OCI-LY7 (cell line): Measurements from ENCODE around the gene FST. TPM values are rescaled to one million over a fixed set of nuclear protein-coding genes. Genes with fewer than 3 reads are reported as not detected.

Experiments used
- BruUV-seq: library from RNA; stranded (reverse); fragments of 400-500 nt; replicated peaks from 2 replicates; lab custom pipeline; 2021; lab: Mats Ljungman, UMichigan
- CTCF ChIA-PET: fragments of 300-600 bp; sonication (Branson Sonifier 250); formaldehyde crosslinking; loops from one replicate; lab custom pipeline; 2022; ENCODE audit warnings: antibody characterized with exemption; ENCODE audit not compliant: unreplicated experiment; lab: Charles Lee
- POLR2A ChIA-PET: fragments of 300-600 bp; sonication (Branson Sonifier 250); formaldehyde crosslinking; loops from one replicate; lab custom pipeline; 2022; ENCODE audit warnings: antibody characterized with exemption; lab: Charles Lee
- DNase-seq: peaks from one replicate; pipeline ENCODE4 v3.0.0-alpha.2; 2015; ENCODE audit warnings: low spot score
- H2AFZ ChIP-seq: fragments of 200-600 bp; sonication (generic), shearing (Covaris generic); 2 replicates; pipeline ENCODE4 v1.6.1; 2014; ENCODE audit warnings: mild to moderate bottlenecking, antibody characterized with exemption, low read length, moderate library complexity
- H3K27ac ChIP-seq: fragments of 200-600 bp; sonication (generic); 2 replicates; pipeline ENCODE4 v1.5.1; 2014; ENCODE audit warnings: mixed run types, low read depth, mild to moderate bottlenecking, moderate library complexity, low read length, inconsistent platforms; ENCODE audit not compliant: poor library complexity, severe bottlenecking
- H3K36me3 ChIP-seq: fragments of 200-600 bp; sonication (generic); 2 replicates; pipeline ENCODE4 v1.6.1; 2014; ENCODE audit warnings: mild to moderate bottlenecking, antibody characterized with exemption, low read length, moderate library complexity, mixed read lengths; ENCODE audit not compliant: insufficient read depth
- H3K4me1 ChIP-seq: fragments of 200-600 bp; sonication (generic); 2 replicates; pipeline ENCODE4 v1.5.1; 2014; ENCODE audit warnings: mild to moderate bottlenecking, low read length; ENCODE audit not compliant: insufficient read depth, poor library complexity, severe bottlenecking
- H3K4me2 ChIP-seq: fragments of 200-600 bp; sonication (generic); 2 replicates; pipeline ENCODE4 v1.6.1; 2014; ENCODE audit warnings: mild to moderate bottlenecking, low read length
- H3K4me3 ChIP-seq: fragments of 200-600 bp; sonication (generic); 2 replicates; pipeline ENCODE4 v1.5.1; 2014; ENCODE audit warnings: mild to moderate bottlenecking, low read depth, low read length; ENCODE audit not compliant: poor library complexity, severe bottlenecking
- H3K79me2 ChIP-seq: fragments of 200-600 bp; sonication (generic); 2 replicates; pipeline ENCODE4 v1.6.1; 2016; ENCODE audit warnings: low read depth, mild to moderate bottlenecking, low read length, moderate library complexity, mixed read lengths; ENCODE audit not compliant: insufficient read depth
- H3K9me2 ChIP-seq: fragments of 200-600 bp; sonication (generic); 2 replicates; pipeline ENCODE4 v1.6.1; 2016; ENCODE audit warnings: mild to moderate bottlenecking, low read length, mixed read lengths; ENCODE audit not compliant: insufficient read depth
- H3K9me3 ChIP-seq: fragments of 200-600 bp; sonication (generic); 2 replicates; pipeline ENCODE4 v1.6.1; 2014; ENCODE audit warnings: mild to moderate bottlenecking, mixed run types, low read length, mixed read lengths
- H4K20me1 ChIP-seq: fragments of 200-600 bp; sonication (generic); 2 replicates; pipeline ENCODE4 v1.6.1; 2014; ENCODE audit warnings: mild to moderate bottlenecking, antibody characterized with exemption, low read length, moderate library complexity, mixed read lengths; ENCODE audit not compliant: insufficient read depth
- EZH2phosphoT487 ChIP-seq: fragments of 200-600 bp; sonication (generic); IDR thresholded peaks from 2 replicates; pipeline ENCODE4 v1.6.1; 2018; ENCODE audit warnings: low read depth, borderline replicate concordance, mild to moderate bottlenecking, mixed run types, antibody characterized with exemption, low read length, moderate library complexity, mixed read lengths
- intact Hi-C: fragments of 100-400 bp; cut with micrococcal nuclease; formaldehyde crosslinking; loops from one replicate; pipeline ENCODE4 v1.10.0; 2022; ENCODE audit not compliant: unreplicated experiment
- total RNA-seq, 2 experiments: library from RNA; depleted of rRNA in 1 of 2; stranded (reverse); fragments of >200 nt in 1 of 2; shearing (Covaris generic) in 1 of 2; gene quantifications; 2 replicates each; pipeline ENCODE4 v1.2.3, GENCODE V29; 2014 to 2022
- TF ChIP-seq, protein P1 (sequence below): fragments of 200-600 bp; sonication (generic); conservative IDR thresholded peaks from 2 replicates; pipeline ENCODE4 v1.5.1; 2014; ENCODE audit warnings: mild to moderate bottlenecking, antibody characterized with exemption, low read length, moderate library complexity, mixed read lengths

FST gene
- total RNA-seq, 2 experiments from 2014 or later: not detected

DNA sequence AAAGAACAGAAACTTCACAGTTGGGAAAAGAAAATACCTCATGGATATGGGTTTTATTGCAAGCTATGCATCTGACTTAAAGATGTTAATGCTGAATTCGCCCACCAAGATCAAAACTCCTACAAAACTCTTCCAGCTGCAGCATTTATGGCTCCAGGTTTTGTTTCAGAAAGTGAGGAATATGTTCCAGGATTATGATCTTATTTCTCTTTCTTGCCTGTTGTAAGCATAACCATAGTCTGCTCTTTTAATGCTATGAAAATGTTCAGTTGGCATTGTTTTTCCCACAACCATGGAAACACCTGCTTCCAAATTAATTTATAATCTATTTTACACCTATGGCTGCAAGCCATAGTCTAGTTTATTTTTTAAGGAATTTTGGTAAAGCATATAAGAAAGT, 34.9 kb upstream of the FST start:
- ChIA-PET POLR2A (no interaction called here), CTCF (no interaction called here)
- no peaks in the 10 kb centered on the region for H4K20me1 ChIP-seq
- intact Hi-C loops: no loop called here
- no peaks in the 10 kb centered on the region for H3K9me3 ChIP-seq
- H3K36me3 ChIP-seq: no peaks in the 10 kb centered on the region
- DNase-seq: no peak
- H3K9me2 ChIP-seq: no peaks in the 10 kb centered on the region
- no peaks in the 10 kb centered on the region for H3K4me1 ChIP-seq
- no peak overlapping the region for H2AFZ ChIP-seq
- TF ChIP-seq EZH2phosphoT487: no peak
- TF ChIP-seq, protein P1, sequence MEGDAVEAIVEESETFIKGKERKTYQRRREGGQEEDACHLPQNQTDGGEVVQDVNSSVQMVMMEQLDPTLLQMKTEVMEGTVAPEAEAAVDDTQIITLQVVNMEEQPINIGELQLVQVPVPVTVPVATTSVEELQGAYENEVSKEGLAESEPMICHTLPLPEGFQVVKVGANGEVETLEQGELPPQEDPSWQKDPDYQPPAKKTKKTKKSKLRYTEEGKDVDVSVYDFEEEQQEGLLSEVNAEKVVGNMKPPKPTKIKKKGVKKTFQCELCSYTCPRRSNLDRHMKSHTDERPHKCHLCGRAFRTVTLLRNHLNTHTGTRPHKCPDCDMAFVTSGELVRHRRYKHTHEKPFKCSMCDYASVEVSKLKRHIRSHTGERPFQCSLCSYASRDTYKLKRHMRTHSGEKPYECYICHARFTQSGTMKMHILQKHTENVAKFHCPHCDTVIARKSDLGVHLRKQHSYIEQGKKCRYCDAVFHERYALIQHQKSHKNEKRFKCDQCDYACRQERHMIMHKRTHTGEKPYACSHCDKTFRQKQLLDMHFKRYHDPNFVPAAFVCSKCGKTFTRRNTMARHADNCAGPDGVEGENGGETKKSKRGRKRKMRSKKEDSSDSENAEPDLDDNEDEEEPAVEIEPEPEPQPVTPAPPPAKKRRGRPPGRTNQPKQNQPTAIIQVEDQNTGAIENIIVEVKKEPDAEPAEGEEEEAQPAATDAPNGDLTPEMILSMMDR: no peak
- no peak overlapping the region for H3K4me2 ChIP-seq
- H3K79me2 ChIP-seq: no peaks in the 10 kb centered on the region
- BruUV-seq: no TSS peak
- no peak overlapping the region for H3K27ac ChIP-seq
- no peak overlapping the region for H3K4me3 ChIP-seq

DNA sequence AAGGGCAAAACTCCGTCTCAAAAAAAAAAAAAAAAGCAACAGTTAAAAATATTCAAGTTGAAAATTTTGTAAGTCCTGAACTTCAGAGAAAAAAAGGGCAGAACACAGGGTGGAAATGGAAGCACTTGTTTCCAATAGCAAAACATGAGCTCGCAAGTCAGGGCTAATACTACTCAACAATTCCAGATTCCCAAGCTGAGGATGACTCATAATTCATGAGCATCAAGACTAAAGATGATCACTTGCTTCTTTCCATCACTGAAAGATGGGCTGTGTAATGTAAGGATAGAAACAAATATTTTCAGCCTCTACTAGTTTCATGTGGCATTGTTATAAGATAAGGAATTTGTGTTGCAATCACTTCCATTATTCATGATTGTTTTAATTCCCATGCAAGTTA, 33.5 kb upstream of the FST start:
- no peak for TF ChIP-seq EZH2phosphoT487
- TF ChIP-seq, protein P1: no peak
- Histone ChIP-seq H3K36me3 (no peaks in the 10 kb centered on the region), H3K79me2 (no peaks in the 10 kb centered on the region), H3K4me3 (no peak overlapping the region), H3K9me2 (no peaks in the 10 kb centered on the region), H3K27ac (no peak overlapping the region), H3K4me1 (no peaks in the 10 kb centered on the region), H3K9me3 (no peaks in the 10 kb centered on the region), H3K4me2 (no peak overlapping the region), H2AFZ (no peak overlapping the region), H4K20me1 (no peaks in the 10 kb centered on the region)
- ChIA-PET POLR2A (interaction anchor here (0.7 kb wide), 1 partner anchor 890 kb away, joined by 3 read pairs; no protein-coding TSS in a partner anchor), CTCF (no interaction called here)
- no peak for DNase-seq
- BruUV-seq: no TSS peak
- intact Hi-C loops: no loop called here

DNA sequence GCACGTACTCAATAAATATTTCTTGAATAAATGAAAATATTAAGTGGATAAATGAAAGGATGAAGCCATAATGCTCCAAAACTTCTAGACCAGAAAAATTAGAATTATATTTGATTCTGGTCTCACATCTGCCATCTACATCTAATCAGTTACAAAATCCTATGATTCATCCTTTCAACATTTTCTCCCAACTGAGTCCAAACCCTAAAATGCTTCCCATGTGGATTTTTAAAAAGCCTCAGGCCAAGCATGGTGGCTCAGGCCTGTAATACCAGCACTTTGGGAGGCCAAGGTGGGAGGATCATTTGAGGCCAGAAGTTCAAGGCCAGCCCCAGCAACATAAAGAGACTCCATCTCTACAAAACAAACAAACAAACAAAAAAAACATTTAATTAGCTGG, 31.6 kb upstream of the FST start:
- H2AFZ ChIP-seq: no peak overlapping the region
- no peaks in the 10 kb centered on the region for H3K9me2 ChIP-seq
- ChIA-PET POLR2A (no interaction called here), CTCF (no interaction called here)
- intact Hi-C loops: no loop called here
- H3K9me3 ChIP-seq: no peaks in the 10 kb centered on the region
- H3K36me3 ChIP-seq: no peaks in the 10 kb centered on the region
- H3K4me3 ChIP-seq: no peak overlapping the region
- DNase-seq: no peak
- no peak for TF ChIP-seq EZH2phosphoT487
- TF ChIP-seq, protein P1: no peak
- H3K79me2 ChIP-seq: no peaks in the 10 kb centered on the region
- H3K4me2 ChIP-seq: no peak overlapping the region
- no peak overlapping the region for H3K27ac ChIP-seq
- no peaks in the 10 kb centered on the region for H4K20me1 ChIP-seq
- BruUV-seq: no TSS peak
- no peaks in the 10 kb centered on the region for H3K4me1 ChIP-seq
